ENCODE results near the gene SLC25A12. TPM values are rescaled to one million over a fixed set of nuclear protein-coding genes. Genes with fewer than 3 reads are reported as not detected.

The SLC25A12 gene
- total and polyA plus RNA-seq, 10 of the 15 experiments (the other 5 are each of a cell fraction or from before 2014, with no cell fraction given) = 20.9 to 50.0 (median 33.0) TPM

DNA sequence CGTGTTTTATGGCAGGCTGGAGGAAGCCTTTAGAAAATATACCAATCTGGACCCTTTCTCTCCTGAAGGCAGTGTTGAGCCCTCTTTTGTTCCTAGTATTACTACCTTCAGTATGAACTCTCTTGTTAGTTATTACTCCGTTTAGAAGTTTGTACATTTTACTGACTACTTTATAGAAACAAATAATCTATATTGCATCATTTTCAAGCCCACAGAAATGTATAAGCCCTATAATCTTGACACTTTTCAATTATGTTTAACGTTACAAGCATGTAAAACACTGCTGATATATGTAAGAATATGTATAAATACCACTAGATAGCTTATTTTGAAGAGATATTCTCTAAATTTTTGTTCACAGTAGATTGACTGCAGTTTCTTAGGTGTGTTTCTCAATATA lies 64.0 kb downstream of the SLC25A12 start:
- Histone ChIP-seq H4K20me1 (ENCODE audit: control insufficient read depth, insufficient read depth) (no peaks in the 10 kb centered on the region), H3K4me1 (ENCODE audit: control insufficient read depth, insufficient read depth, low read length) (no peaks in the 10 kb centered on the region), H2AFZ (ENCODE audit: control insufficient read depth, low read depth, low read length) (no peak overlapping the region), H3K4me2 (ENCODE audit: control insufficient read depth, insufficient read depth) (no peak overlapping the region), H3K9ac (ENCODE audit: control insufficient read depth, insufficient read depth, low read length) (no peak overlapping the region), H3K27ac (ENCODE audit: control insufficient read depth, insufficient read depth) (no peak overlapping the region), H3K9me3 (replicated peaks; ENCODE audit: control insufficient read depth, insufficient read depth, low read length) (peaks cover 4% of the 10 kb centered on the region; the same call in 2 of the 3 replicates), H3K27me3 (replicated peaks in 1 of 2; ENCODE audit: control insufficient read depth in 2 of 2, insufficient read depth in 2 of 2, low read length in 1 of 2) (no peaks in the 10 kb centered on the region), H3K79me2 (ENCODE audit: control insufficient read depth, insufficient read depth, low read length) (no peaks in the 10 kb centered on the region), H3K36me3 (ENCODE audit: control insufficient read depth in 2 of 2, insufficient read depth in 2 of 2, low read length in 1 of 2) (peaks cover 12 to 39% of the 10 kb centered on the region in 2 experiments), H3K4me3 (no peak overlapping the region)
- no peak for FAIRE-seq
- ATAC-seq = no peak
- no TSS peak for BruUV-seq (replicated peaks)
- in situ Hi-C loops (cut with MboI) (no loop called here), intact Hi-C loops (cut with micrococcal nuclease; ENCODE audit: unreplicated experiment) (no loop called here)
- WGBS (ENCODE audit: insufficient coverage, insufficient replicate concordance, low lambda C conversion rate, missing lambda C conversion rate) = 91% methylated on average over 3 of the region's 3 CpGs
- CTCF ChIA-PET = interaction anchor here (0.7 kb wide), 1 partner anchor 797 kb away, joined by 3 read pairs; no protein-coding TSS in a partner anchor
- DNase-seq (ENCODE audit: low read depth, low spot score) = no peak
- TF ChIP-seq, protein P1, sequence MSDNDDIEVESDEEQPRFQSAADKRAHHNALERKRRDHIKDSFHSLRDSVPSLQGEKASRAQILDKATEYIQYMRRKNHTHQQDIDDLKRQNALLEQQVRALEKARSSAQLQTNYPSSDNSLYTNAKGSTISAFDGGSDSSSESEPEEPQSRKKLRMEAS (IDR thresholded peaks at IDR 0.05; ENCODE audit: low read depth, low read length) = no peak
- TF ChIP-seq ETV6 (conservative IDR thresholded peaks at IDR 0.05 in 1 of 2, IDR thresholded peaks at IDR 0.05 in 1 of 2; ENCODE audit: borderline replicate concordance in 1 of 2, low read depth in 1 of 2) (no peak), TAF1 (IDR thresholded peaks at IDR 0.05; ENCODE audit: borderline replicate concordance, low read depth, low read length) (no peak), ZNF274 (IDR thresholded peaks at IDR 0.05; ENCODE audit: insufficient read depth, insufficient read length) (no peak), SRF (IDR thresholded peaks at IDR 0.05; ENCODE audit: low read depth in 2 of 2, low read length in 2 of 2) (no peak), CBX5 (IDR thresholded peaks at IDR 0.05; ENCODE audit: low read depth) (no peak), YBX1 (IDR thresholded peaks at IDR 0.05) (no peak), NR2F1 (conservative IDR thresholded peaks at IDR 0.05) (no peak), ZZZ3 (IDR thresholded peaks at IDR 0.05; ENCODE audit: control insufficient read depth, insufficient read length, low read depth) (no peak)
- TF ChIP-seq, protein P2, sequence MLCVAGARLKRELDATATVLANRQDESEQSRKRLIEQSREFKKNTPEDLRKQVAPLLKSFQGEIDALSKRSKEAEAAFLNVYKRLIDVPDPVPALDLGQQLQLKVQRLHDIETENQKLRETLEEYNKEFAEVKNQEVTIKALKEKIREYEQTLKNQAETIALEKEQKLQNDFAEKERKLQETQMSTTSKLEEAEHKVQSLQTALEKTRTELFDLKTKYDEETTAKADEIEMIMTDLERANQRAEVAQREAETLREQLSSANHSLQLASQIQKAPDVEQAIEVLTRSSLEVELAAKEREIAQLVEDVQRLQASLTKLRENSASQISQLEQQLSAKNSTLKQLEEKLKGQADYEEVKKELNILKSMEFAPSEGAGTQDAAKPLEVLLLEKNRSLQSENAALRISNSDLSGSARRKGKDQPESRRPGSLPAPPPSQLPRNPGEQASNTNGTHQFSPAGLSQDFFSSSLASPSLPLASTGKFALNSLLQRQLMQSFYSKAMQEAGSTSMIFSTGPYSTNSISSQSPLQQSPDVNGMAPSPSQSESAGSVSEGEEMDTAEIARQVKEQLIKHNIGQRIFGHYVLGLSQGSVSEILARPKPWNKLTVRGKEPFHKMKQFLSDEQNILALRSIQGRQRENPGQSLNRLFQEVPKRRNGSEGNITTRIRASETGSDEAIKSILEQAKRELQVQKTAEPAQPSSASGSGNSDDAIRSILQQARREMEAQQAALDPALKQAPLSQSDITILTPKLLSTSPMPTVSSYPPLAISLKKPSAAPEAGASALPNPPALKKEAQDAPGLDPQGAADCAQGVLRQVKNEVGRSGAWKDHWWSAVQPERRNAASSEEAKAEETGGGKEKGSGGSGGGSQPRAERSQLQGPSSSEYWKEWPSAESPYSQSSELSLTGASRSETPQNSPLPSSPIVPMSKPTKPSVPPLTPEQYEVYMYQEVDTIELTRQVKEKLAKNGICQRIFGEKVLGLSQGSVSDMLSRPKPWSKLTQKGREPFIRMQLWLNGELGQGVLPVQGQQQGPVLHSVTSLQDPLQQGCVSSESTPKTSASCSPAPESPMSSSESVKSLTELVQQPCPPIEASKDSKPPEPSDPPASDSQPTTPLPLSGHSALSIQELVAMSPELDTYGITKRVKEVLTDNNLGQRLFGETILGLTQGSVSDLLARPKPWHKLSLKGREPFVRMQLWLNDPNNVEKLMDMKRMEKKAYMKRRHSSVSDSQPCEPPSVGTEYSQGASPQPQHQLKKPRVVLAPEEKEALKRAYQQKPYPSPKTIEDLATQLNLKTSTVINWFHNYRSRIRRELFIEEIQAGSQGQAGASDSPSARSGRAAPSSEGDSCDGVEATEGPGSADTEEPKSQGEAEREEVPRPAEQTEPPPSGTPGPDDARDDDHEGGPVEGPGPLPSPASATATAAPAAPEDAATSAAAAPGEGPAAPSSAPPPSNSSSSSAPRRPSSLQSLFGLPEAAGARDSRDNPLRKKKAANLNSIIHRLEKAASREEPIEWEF (IDR thresholded peaks at IDR 0.05; ENCODE audit: insufficient replicate concordance, low read depth, low read length) = no peak
- TF ChIP-seq, protein P3, sequence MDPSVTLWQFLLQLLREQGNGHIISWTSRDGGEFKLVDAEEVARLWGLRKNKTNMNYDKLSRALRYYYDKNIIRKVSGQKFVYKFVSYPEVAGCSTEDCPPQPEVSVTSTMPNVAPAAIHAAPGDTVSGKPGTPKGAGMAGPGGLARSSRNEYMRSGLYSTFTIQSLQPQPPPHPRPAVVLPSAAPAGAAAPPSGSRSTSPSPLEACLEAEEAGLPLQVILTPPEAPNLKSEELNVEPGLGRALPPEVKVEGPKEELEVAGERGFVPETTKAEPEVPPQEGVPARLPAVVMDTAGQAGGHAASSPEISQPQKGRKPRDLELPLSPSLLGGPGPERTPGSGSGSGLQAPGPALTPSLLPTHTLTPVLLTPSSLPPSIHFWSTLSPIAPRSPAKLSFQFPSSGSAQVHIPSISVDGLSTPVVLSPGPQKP (IDR thresholded peaks at IDR 0.05; ENCODE audit: low read depth, low read length) = no peak
- POLR2A ChIA-PET = no interaction called here
- SMC1A ChIA-PET (ENCODE audit: uncharacterized antibody, unreplicated experiment) = interaction anchor here (2.3 kb wide), 1 partner anchor 126 kb away, joined by 6 read pairs; no protein-coding TSS in a partner anchor
- RAD21 ChIA-PET (ENCODE audit: unreplicated experiment) = no interaction called here
